OCI-LY3 (cell line): ENCODE measurements around the gene ATP1A4.
A peak's percentile ranks its signal among the peaks of the same experiment; 100 is the strongest.

Experiments
- EZH2phosphoT487 ChIP-seq: fragments of 200-600 bp; shearing (Covaris generic); IDR thresholded peaks from 2 replicates; pipeline ENCODE4 v1.6.1; 2018; ENCODE audit warnings: antibody characterized with exemption, mixed run types, low read depth
- TF ChIP-seq, protein P1 (sequence below): fragments of 200-600, 300-600 bp; sonication (generic); IDR thresholded peaks from 2 replicates; pipeline ENCODE4 v1.5.1; 2014; ENCODE audit warnings: antibody characterized with exemption, low read length, low read depth

DNA sequence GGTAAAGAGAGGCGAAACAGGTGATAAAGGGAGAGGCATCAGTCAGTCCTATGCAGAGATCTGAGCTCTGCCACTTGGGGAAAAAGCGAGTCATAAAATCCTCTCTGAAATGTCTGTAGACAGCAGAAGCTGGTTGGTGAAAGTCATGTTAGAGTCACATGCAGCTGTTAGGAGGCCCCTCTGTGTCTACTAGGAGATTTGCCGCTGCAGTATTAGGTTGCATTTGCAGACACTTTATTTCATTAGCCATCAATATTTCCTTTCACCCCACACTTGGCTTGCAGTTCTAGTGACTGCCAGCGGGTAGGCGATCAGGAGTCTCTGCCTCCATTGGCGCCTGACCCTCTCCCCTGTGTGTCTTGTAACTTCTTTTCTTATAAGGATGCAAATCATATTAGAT lies 16.2 kb downstream of the ATP1A4 start:
- TF ChIP-seq, protein P1, sequence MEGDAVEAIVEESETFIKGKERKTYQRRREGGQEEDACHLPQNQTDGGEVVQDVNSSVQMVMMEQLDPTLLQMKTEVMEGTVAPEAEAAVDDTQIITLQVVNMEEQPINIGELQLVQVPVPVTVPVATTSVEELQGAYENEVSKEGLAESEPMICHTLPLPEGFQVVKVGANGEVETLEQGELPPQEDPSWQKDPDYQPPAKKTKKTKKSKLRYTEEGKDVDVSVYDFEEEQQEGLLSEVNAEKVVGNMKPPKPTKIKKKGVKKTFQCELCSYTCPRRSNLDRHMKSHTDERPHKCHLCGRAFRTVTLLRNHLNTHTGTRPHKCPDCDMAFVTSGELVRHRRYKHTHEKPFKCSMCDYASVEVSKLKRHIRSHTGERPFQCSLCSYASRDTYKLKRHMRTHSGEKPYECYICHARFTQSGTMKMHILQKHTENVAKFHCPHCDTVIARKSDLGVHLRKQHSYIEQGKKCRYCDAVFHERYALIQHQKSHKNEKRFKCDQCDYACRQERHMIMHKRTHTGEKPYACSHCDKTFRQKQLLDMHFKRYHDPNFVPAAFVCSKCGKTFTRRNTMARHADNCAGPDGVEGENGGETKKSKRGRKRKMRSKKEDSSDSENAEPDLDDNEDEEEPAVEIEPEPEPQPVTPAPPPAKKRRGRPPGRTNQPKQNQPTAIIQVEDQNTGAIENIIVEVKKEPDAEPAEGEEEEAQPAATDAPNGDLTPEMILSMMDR = peak; percentile 29
- no peak for TF ChIP-seq EZH2phosphoT487
